NCI-H2171 treated with DMSO at 0.1 percent for 48 hours (cell line): ENCODE data around the gene PTF1A.

ENCODE experiments used
- DNase-seq: peaks from one replicate; lab custom pipeline; 2025; lab: John Stamatoyannopoulos, UW

Gene PTF1A, protein sequence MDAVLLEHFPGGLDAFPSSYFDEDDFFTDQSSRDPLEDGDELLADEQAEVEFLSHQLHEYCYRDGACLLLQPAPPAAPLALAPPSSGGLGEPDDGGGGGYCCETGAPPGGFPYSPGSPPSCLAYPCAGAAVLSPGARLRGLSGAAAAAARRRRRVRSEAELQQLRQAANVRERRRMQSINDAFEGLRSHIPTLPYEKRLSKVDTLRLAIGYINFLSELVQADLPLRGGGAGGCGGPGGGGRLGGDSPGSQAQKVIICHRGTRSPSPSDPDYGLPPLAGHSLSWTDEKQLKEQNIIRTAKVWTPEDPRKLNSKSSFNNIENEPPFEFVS

GRCh38 chr10:23191764-23192711 is at the start of gene PTF1A:
TSS of gene PTF1A (plus strand) at chr10:23192312. CDS start at chr10:23192531, 219 bp downstream.
- no peak for DNase-seq

GRCh38 chr10:23146258-23146657 is 45.9 kb upstream of the PTF1A start:
- DNase-seq, result peak; percentile 26

DNA sequence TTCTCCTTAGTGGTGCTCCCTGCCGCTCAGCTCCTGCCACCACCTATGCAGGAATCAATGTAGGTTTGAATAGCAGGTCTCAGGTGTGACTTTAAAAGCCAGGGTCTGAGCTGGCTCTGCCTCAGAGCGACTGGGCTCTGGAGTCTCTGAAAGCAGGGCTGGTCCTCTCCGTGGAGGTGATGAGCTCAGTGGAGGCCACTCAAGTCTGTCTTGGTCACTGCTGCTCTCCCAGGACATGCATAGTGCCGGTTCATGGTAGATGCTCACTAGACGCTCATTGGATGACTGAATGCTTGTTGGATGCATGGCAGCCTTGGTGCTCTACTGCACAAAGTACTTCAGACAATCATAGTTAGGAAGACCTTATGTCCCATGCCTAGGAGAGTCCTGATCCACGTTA is 45.1 kb upstream of the PTF1A start:
- DNase-seq, result no peak

DNA sequence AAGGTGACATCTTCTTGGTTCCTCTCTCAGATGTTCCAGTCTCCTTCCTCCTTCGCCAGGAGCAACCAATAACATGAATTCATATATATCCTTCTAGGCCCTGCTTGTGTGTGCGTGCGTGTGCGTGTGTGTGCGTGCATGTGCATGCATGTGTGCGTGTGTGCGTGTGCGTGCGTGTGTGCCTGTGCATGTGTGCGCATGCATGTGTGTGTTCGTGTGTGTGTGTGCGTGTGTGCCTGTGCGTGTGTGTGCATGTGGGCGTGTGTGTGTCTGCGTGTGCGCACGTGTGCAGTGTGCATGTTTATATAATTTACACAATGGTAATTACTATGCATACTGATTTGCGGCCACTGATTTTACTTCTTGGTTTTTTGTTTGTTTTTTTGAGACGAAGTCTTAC is 43.9 kb upstream of the PTF1A start:
- no peak for DNase-seq

- DNase-seq, result no peak
Observed at GRCh38 chr10:23150091-23150490, 42.0 kb upstream of the PTF1A start.

GRCh38 chr10:23150610-23151009 is 41.5 kb upstream of the PTF1A start:
- no peak for DNase-seq

DNA sequence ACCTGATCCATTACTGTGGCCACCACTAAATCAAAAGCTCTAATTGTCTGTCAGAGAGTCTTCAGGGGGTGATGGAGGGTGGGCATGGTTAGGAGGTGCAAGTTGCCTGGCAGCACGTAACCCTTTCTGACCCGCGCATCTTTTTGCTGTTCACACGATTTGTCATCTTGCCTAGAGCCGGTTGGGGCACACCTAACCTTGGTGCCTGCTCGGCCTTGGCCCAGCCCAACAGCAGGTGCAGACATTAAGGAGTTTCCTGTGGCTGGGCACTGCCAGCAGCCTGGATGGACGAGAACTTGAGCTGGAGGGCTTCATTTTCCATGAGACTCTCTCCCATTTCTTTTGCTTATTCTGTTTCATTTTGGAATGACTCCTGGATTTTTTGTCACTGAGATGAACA is 41.0 kb upstream of the PTF1A start:
- no peak for DNase-seq

- DNase-seq, result no peak
Observed at GRCh38 chr10:23155169-23155568, 36.9 kb upstream of the PTF1A start.

GRCh38 chr10:23156447-23157150 is 35.5 kb upstream of the PTF1A start:
- DNase-seq, result peak; percentile 2

DNA sequence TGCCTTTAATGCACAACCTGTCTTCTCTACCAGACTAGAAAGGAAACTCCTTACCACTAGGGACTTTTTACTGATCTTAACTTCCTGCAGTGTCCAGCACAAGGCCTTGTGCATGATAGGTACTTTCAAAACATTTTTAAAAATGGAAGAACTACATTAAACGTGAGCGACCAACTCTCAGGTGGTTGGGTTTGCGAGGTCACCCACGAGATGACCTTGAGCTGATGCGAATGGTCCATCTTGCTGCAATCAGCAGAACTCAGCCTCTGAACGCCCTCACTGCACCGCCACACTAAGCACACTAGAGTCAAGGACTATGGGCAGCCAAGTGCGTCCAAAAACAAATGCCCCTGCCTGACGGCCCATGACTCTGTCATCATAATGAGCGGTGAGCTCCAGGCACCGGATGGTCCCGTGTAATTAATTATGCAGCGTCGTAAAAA is 34.9 kb upstream of the PTF1A start:
- no peak for DNase-seq

- DNase-seq, result peak; percentile 40
Observed at GRCh38 chr10:23157691-23158369, 34.3 kb upstream of the PTF1A start.

- peak; percentile 51 for DNase-seq
Observed at GRCh38 chr10:23158370-23158769, 33.7 kb upstream of the PTF1A start.

DNA sequence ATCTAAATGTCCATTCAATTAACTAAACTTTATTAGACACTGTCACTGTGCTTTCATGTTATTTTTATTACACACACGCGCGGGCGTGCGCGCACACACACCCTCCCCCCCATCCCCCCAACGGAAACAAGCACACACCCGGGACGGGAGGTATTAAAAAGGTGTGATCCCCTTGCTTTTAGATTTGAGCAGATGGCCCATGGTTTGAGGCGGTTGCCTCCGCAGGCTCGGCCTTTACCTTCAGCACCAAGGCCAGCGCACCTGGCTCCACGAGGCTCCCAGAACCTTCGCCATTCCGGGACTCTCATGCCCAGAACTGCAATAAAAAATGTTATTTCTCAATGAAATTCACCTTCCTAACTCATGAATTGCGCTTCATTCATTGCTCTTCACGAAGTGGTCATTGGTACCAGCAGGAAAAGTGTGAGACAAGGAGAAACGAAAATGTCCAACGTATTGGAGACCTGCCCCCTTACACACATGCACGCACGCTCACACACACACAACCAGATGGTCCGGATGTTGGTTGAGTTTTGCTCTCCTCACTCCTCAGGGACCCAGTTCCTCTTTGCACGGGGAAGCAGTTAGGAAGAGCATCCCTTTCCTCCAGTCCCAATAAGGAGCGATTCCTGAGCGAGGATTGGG is 20.8 kb upstream of the PTF1A start:
- no peak for DNase-seq

- no peak for DNase-seq
Observed at GRCh38 chr10:23172429-23173213, 19.5 kb upstream of the PTF1A start.

DNA sequence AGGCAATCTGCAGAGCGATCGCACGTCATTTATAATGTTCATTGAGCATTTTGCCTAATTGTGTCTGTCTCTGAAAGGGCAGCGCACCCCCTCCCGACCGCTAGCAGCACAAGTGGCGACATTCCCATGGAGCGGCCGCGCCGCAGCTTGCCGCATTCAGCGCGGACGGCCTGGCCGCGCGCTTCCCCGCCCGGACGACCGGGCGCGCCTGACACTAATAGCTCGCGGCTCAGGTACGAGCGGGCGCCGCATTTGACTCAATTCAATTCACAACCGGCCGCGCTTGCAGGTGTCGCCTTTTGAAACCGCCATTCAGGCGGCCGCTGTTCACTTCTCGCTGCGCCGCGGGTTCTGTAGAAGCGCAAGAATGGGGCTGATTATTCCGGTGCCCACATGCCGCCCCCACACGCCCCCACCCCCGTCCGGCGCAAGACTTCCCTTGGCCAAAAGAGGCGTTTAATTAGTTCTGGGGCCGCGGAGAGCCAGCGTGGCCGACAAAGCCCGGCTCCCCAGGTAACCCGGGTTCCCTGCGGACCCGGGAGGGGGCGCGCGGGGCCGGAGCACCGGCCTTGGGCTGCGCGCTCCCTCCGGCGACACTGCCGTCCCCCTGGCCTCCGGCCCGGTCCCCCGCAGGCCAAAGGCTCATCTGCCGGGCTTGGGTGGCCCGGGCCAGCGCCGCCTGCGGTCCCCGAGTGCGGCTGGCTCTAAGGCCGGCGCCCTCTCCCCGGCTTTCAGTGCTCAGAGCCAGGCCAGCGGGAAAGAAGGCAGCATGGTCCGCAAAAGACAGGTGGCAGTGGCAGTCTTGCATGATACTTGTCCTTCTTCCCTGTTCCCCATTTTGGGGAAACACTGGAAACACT is 18.7 kb upstream of the PTF1A start:
- DNase-seq, result peak; percentile 13

GRCh38 chr10:23174074-23174976 is 17.8 kb upstream of the PTF1A start:
- DNase-seq, result no peak

DNA sequence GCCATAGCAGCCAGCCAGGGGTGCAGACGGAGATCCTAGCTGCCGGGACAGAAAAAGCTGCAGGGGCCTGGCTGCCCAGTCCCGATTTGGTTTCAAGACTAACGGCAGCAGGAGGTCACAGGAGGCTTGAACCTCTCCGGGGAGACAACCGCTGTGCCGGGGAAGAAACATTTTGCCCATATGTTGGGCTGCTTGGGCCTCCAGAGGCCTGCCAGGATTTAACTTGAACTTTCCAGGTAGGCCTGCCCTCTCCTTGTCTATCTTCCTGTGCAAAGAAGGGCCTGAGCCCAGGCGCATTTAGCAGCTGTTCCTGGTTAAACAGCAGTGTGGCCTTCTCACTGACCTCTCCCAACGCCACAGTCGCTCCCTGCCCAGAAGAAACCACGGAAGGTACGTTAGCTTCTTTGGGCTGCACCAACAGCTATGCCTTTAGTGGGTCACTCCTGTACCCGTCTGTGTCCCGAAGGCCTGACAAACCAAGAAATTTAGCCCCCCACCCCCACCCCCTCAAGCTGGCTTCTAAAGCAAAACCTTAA is 17.1 kb upstream of the PTF1A start:
- DNase-seq, result no peak

- no peak for DNase-seq
Observed at GRCh38 chr10:23186178-23186577, 5.9 kb upstream of the PTF1A start.
